ENCODE measurements around the gene EPSTI1.

The EPSTI1 gene

DNA sequence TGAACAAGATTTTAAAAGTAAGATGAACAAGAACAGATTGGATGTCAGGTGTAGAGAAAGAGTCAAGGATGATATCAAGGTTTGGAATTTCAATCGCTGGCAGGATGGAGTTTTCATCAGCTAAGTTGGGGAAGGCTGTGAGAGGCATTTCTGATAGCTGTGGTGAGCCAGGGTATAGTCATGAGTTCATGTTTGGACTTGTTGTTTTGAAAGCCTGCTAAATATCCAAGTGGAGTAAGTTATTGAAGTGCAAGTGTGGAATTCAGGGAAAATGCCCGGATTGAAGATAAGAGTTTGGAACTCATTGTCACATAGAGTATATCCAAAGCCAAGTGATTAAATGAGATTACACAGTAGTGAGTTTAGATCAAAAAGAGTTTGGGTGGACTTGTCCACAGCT is 11.0 kb upstream of the EPSTI1 start:
- no peak for TF ChIP-seq EZH2 (IDR thresholded peaks at IDR 0.05; ENCODE audit: borderline replicate concordance, low read length)
- TF ChIP-seq, protein P1, sequence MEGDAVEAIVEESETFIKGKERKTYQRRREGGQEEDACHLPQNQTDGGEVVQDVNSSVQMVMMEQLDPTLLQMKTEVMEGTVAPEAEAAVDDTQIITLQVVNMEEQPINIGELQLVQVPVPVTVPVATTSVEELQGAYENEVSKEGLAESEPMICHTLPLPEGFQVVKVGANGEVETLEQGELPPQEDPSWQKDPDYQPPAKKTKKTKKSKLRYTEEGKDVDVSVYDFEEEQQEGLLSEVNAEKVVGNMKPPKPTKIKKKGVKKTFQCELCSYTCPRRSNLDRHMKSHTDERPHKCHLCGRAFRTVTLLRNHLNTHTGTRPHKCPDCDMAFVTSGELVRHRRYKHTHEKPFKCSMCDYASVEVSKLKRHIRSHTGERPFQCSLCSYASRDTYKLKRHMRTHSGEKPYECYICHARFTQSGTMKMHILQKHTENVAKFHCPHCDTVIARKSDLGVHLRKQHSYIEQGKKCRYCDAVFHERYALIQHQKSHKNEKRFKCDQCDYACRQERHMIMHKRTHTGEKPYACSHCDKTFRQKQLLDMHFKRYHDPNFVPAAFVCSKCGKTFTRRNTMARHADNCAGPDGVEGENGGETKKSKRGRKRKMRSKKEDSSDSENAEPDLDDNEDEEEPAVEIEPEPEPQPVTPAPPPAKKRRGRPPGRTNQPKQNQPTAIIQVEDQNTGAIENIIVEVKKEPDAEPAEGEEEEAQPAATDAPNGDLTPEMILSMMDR (IDR thresholded peaks at IDR 0.05; ENCODE audit: low read length) = no peak
- H3K9me3 ChIP-seq (ENCODE audit: low read length) = no peaks in the 10 kb centered on the region
- no peaks in the 10 kb centered on the region for H3K4me1 ChIP-seq (ENCODE audit: insufficient read depth, low read length, severe bottlenecking)
- no peak overlapping the region for H2AFZ ChIP-seq (ENCODE audit: low read length)
- no peak overlapping the region for H3K4me3 ChIP-seq (ENCODE audit: low read depth, low read length, poor library complexity, severe bottlenecking)
- no peaks in the 10 kb centered on the region for H3K27me3 ChIP-seq (ENCODE audit: insufficient read depth, low read length)
- H3K9ac ChIP-seq (ENCODE audit: low read length) = no peak overlapping the region
- H3K4me2 ChIP-seq (ENCODE audit: low read length) = no peak overlapping the region
- H3K79me2 ChIP-seq (ENCODE audit: insufficient read depth, low read length) = no peaks in the 10 kb centered on the region
- H4K20me1 ChIP-seq (ENCODE audit: insufficient read depth, low read length) = no peaks in the 10 kb centered on the region
- no peaks in the 10 kb centered on the region for H3K36me3 ChIP-seq (ENCODE audit: insufficient read depth, low read length)
- H3F3A ChIP-seq (ENCODE audit: insufficient read depth, low read length) = no peaks in the 10 kb centered on the region
- no peaks in the 10 kb centered on the region for H3K9me2 ChIP-seq (ENCODE audit: low read depth, low read length)
- H3K27ac ChIP-seq (ENCODE audit: low read depth, low read length, poor library complexity, severe bottlenecking) = no peak overlapping the region

DNA sequence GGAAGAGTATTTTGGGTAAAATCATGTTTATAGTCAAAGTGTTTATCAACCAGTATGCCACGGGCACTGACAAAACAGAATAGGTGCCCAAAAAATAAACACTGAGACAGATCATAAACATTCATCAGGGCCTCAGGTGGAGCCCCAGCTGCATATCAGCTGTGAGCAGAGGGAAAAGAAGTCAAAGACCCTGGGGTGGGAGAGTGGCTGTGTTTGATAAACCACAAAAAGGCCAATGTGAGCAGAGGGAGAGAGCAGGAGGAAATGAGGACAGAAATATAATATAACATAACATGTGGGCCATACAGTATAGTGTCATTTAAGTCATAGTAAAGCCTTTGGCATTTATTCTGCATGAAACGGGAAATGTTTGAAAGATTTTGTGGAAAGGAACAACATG is 10.0 kb upstream of the EPSTI1 start:
- no peaks in the 10 kb centered on the region for H3F3A ChIP-seq (ENCODE audit: insufficient read depth, low read length)
- H2AFZ ChIP-seq (ENCODE audit: low read length) = no peak overlapping the region
- H3K9ac ChIP-seq (ENCODE audit: low read length) = no peak overlapping the region
- H3K27me3 ChIP-seq (ENCODE audit: insufficient read depth, low read length) = no peaks in the 10 kb centered on the region
- H3K79me2 ChIP-seq (ENCODE audit: insufficient read depth, low read length) = no peaks in the 10 kb centered on the region
- no peaks in the 10 kb centered on the region for H3K4me1 ChIP-seq (ENCODE audit: insufficient read depth, low read length, severe bottlenecking)
- TF ChIP-seq, protein P1 (IDR thresholded peaks at IDR 0.05; ENCODE audit: low read length) = no peak
- TF ChIP-seq EZH2 (IDR thresholded peaks at IDR 0.05; ENCODE audit: borderline replicate concordance, low read length) = no peak
- no peaks in the 10 kb centered on the region for H3K9me2 ChIP-seq (ENCODE audit: low read depth, low read length)
- H3K4me3 ChIP-seq (ENCODE audit: low read depth, low read length, poor library complexity, severe bottlenecking) = no peak overlapping the region
- no peak overlapping the region for H3K4me2 ChIP-seq (ENCODE audit: low read length)
- no peaks in the 10 kb centered on the region for H4K20me1 ChIP-seq (ENCODE audit: insufficient read depth, low read length)
- H3K9me3 ChIP-seq (ENCODE audit: low read length) = no peaks in the 10 kb centered on the region
- no peaks in the 10 kb centered on the region for H3K36me3 ChIP-seq (ENCODE audit: insufficient read depth, low read length)
- no peak overlapping the region for H3K27ac ChIP-seq (ENCODE audit: low read depth, low read length, poor library complexity, severe bottlenecking)

DNA sequence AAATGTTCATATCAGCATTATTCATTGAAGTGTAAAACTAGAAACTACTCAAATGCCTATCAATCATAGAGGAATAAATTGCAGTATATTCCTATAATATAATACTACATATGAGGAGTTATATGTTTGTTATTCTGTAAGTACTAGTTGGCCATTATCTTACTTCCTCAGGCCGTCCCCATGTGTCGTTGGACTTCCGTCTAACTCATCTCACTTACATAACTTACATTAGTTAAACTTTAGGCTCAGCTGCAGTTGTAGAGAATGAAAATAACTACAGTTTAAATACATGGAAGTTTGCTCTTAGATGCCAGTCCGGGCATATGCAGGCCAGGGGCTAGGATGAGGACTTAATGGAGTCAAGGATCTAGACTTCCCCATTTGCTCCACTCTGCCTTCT is 8.6 kb upstream of the EPSTI1 start:
- Histone ChIP-seq H2AFZ (ENCODE audit: low read length) (no peak overlapping the region), H3K4me2 (ENCODE audit: low read length) (no peak overlapping the region), H4K20me1 (ENCODE audit: insufficient read depth, low read length) (no peaks in the 10 kb centered on the region), H3K9me3 (ENCODE audit: low read length) (no peaks in the 10 kb centered on the region), H3K9me2 (ENCODE audit: low read depth, low read length) (no peaks in the 10 kb centered on the region), H3K27ac (ENCODE audit: low read depth, low read length, poor library complexity, severe bottlenecking) (no peak overlapping the region), H3F3A (ENCODE audit: insufficient read depth, low read length) (no peaks in the 10 kb centered on the region; the same call in 1 of the 2 replicates), H3K36me3 (ENCODE audit: insufficient read depth, low read length) (no peaks in the 10 kb centered on the region), H3K27me3 (ENCODE audit: insufficient read depth, low read length) (no peaks in the 10 kb centered on the region), H3K79me2 (ENCODE audit: insufficient read depth, low read length) (no peaks in the 10 kb centered on the region), H3K4me1 (ENCODE audit: insufficient read depth, low read length, severe bottlenecking) (no peaks in the 10 kb centered on the region), H3K4me3 (ENCODE audit: low read depth, low read length, poor library complexity, severe bottlenecking) (no peak overlapping the region), H3K9ac (ENCODE audit: low read length) (no peak overlapping the region)
- TF ChIP-seq, protein P1 (IDR thresholded peaks at IDR 0.05; ENCODE audit: low read length) = no peak
- TF ChIP-seq EZH2 (IDR thresholded peaks at IDR 0.05; ENCODE audit: borderline replicate concordance, low read length) = no peak
